ENCODE results near the gene GPATCH8.
A peak's percentile ranks its signal among the peaks of the same experiment; 100 is the strongest.

GPATCH8 gene

GRCh38 chr17:44352828-44353671 lies 150.2 kb downstream of the GPATCH8 start:
- no peak for DNase-seq

GRCh38 chr17:44351961-44352827 lies 151.0 kb downstream of the GPATCH8 start:
- no peak for DNase-seq

GRCh38 chr17:44351464-44351863 lies 151.7 kb downstream of the GPATCH8 start:
- DNase-seq, result no peak

GRCh38 chr17:44350733-44351226 lies 152.4 kb downstream of the GPATCH8 start:
- peak in 3 of 4 experiments; percentile 47 to 67 (median 59) for DNase-seq

GRCh38 chr17:44349553-44350070 lies 153.6 kb downstream of the GPATCH8 start:
- no peak for DNase-seq

GRCh38 chr17:44348988-44349364 lies 154.2 kb downstream of the GPATCH8 start:
- no peak for DNase-seq

- DNase-seq, result no peak
Observed at GRCh38 chr17:44348234-44348987, 154.8 kb downstream of the GPATCH8 start.

All from activated naive CD4-positive, alpha-beta T cell (primary cell).